CD4-positive, alpha-beta T cell (primary cell): ENCODE results near the gene TMPRSS3. TPM values are rescaled to one million over a fixed set of nuclear protein-coding genes. Genes with fewer than 3 reads are reported as not detected.

Experiments used
- ATAC-seq: fragments of 200-7000 bp; cut with Tn5 transposase; one replicate; pipeline ENCODE4 v1.10.0; 2022; ENCODE audit warnings: mild to moderate bottlenecking; ENCODE audit not compliant: poor library complexity
- CTCF ChIA-PET: fragments of 350-600 bp; sonication (Branson Sonifier 250); formaldehyde crosslinking; loops from one replicate; lab custom pipeline; 2021; ENCODE audit warnings: antibody characterized with exemption, inconsistent platforms; lab: Charles Lee
- POLR2A ChIA-PET: fragments of 350-600 bp; sonication (Branson Sonifier 250); formaldehyde crosslinking; loops from one replicate; lab custom pipeline; 2021; ENCODE audit warnings: antibody characterized with exemption, inconsistent platforms; lab: Charles Lee
- DNase-seq, 14 experiments: peaks; one replicate each; pipeline ENCODE4 v3.0.0-alpha.2; 2013 to 2020; ENCODE audit warnings: mixed read lengths in 2 of 14
- H3K27ac ChIP-seq, 2 donors: one replicate each; pipeline versions ENCODE4 v1.5.1 to v1.7.0; 2013; ENCODE audit warnings: low read length in 2 of 2, low read depth in 1 of 2, mild to moderate bottlenecking in 1 of 2
- H3K27me3 ChIP-seq, 2 experiments: 1 replicate in 1 of 2; 2 replicates in 1 of 2; pipeline versions ENCODE4 v1.6.1 to v1.7.0; 2013; ENCODE audit warnings: low read length in 2 of 2, control low read depth in 1 of 2, mild to moderate bottlenecking in 1 of 2, moderate library complexity in 1 of 2; ENCODE audit not compliant: insufficient read depth in 2 of 2, control insufficient read depth in 1 of 2
- H3K36me3 ChIP-seq: one replicate; pipeline ENCODE4 v1.6.1; 2013; ENCODE audit warnings: low read length, control low read depth; ENCODE audit not compliant: insufficient read depth
- H3K4me1 ChIP-seq: one replicate; pipeline ENCODE4 v1.6.1; 2013; ENCODE audit warnings: low read length, control low read depth; ENCODE audit not compliant: insufficient read depth
- H3K4me3 ChIP-seq: one replicate; pipeline ENCODE4 v1.5.1; 2013; ENCODE audit warnings: mild to moderate bottlenecking, low read length, moderate library complexity
- H3K9me3 ChIP-seq, 2 experiments: 1 replicate in 1 of 2; 2 replicates in 1 of 2; pipeline versions ENCODE4 v1.6.1 to v1.7.0; 2013; ENCODE audit warnings: low read length in 2 of 2, mild to moderate bottlenecking in 2 of 2, control low read depth in 1 of 2, moderate library complexity in 1 of 2; ENCODE audit not compliant: control insufficient read depth in 1 of 2, insufficient read depth in 1 of 2
- H3K27ac Mint-ChIP-seq: one replicate; pipeline ENCODE4 v1.8.0; 2020; ENCODE audit warnings: mixed read lengths
- H3K27me3 Mint-ChIP-seq: one replicate; pipeline ENCODE4 v1.8.0; 2021; ENCODE audit warnings: mixed read lengths
- H3K36me3 Mint-ChIP-seq: one replicate; pipeline ENCODE4 v1.8.0; 2021; ENCODE audit warnings: low read depth, mixed read lengths
- H3K4me1 Mint-ChIP-seq: one replicate; pipeline ENCODE4 v1.8.0; 2021; ENCODE audit warnings: low read depth, mixed read lengths
- H3K4me3 Mint-ChIP-seq: one replicate; pipeline ENCODE4 v1.8.0; 2020; ENCODE audit warnings: mild to moderate bottlenecking, mixed read lengths
- H3K9me3 Mint-ChIP-seq: one replicate; pipeline ENCODE4 v1.8.0; 2020; ENCODE audit warnings: mixed read lengths
- CTCF ChIP-seq: fragments of 200-600 bp; IDR thresholded peaks from one replicate; pipeline ENCODE4 v1.8.0; 2022; ENCODE audit warnings: antibody characterized with exemption, mild to moderate bottlenecking
- intact Hi-C, 2 experiments: fragments of 100-400 bp; cut with DNase I in 1 of 2; cut with micrococcal nuclease in 1 of 2; formaldehyde crosslinking; loops; one replicate each; pipeline versions ENCODE4 v1.15.1 to v1.9.0; 2023 to 2025; cut with DNase I, micrococcal nuclease
- total RNA-seq, 174 experiments: library from RNA in 2 of 174; stranded (reverse) in 2 of 174; gene quantifications; one replicate each; pipeline ENCODE4 v1.2.3 and lab custom pipeline; 2021 to 2026

TMPRSS3 gene
- total RNA-seq, 2 experiments from 2014 or later, result 1.5 TPM

- Mint-ChIP-seq H3K27ac (no peak overlapping the region), H3K4me3 (no peak overlapping the region), H3K27me3 (no peaks in the 10 kb centered on the region), H3K4me1 (peaks cover 5% of the 10 kb centered on the region), H3K36me3 (no peaks in the 10 kb centered on the region), H3K9me3 (no peaks in the 10 kb centered on the region)
- POLR2A ChIA-PET, result interaction anchor here (2.1 kb wide), 1 partner anchor 29 kb away, joined by 6 read pairs; the partner anchor contains the start of gene UBASH3A
- H3K36me3 ChIP-seq, result no peaks in the 10 kb centered on the region
- intact Hi-C loops, result loop anchor here in 1 of 2 experiments (10.0 kb wide), 1 partner anchor 50 kb away; no protein-coding TSS in a partner anchor
- H3K4me1 ChIP-seq, result peaks cover 6% of the 10 kb centered on the region
- no peak overlapping the region for H3K4me3 ChIP-seq
- no peak for ATAC-seq
- no peak overlapping the region for H3K27ac ChIP-seq
- CTCF ChIA-PET, result no interaction called here
- no peak for DNase-seq
- no peaks in the 10 kb centered on the region for H3K9me3 ChIP-seq
- H3K27me3 ChIP-seq, result no peaks in the 10 kb centered on the region
- no peak for TF ChIP-seq CTCF
These were observed 21.4 kb downstream of the TMPRSS3 start for GRCh38 chr21:42374457-42374856.

- Mint-ChIP-seq H3K27me3 (no peaks in the 10 kb centered on the region), H3K4me1 (peaks cover 5% of the 10 kb centered on the region), H3K36me3 (no peaks in the 10 kb centered on the region), H3K27ac (no peak overlapping the region), H3K9me3 (no peaks in the 10 kb centered on the region), H3K4me3 (no peak overlapping the region)
- Histone ChIP-seq H3K4me1 (peaks cover 6% of the 10 kb centered on the region), H3K27ac (no peak overlapping the region), H3K4me3 (no peak overlapping the region), H3K27me3 (no peaks in the 10 kb centered on the region), H3K9me3 (no peaks in the 10 kb centered on the region), H3K36me3 (no peaks in the 10 kb centered on the region)
- intact Hi-C loops, result loop anchor here in 1 of 2 experiments (10.0 kb wide), 1 partner anchor 51 kb away; no protein-coding TSS in a partner anchor
- ATAC-seq, result no peak
- ChIA-PET POLR2A (interaction anchor here (2.1 kb wide), 1 partner anchor 29 kb away, joined by 6 read pairs; the partner anchor contains the start of gene UBASH3A), CTCF (no interaction called here)
- TF ChIP-seq CTCF, result no peak
- DNase-seq, result no peak
These were observed 21.9 kb downstream of the TMPRSS3 start for GRCh38 chr21:42373908-42374455.

GRCh38 chr21:42373196-42373907 is 22.5 kb downstream of the TMPRSS3 start:
- ATAC-seq, result no peak
- no peak overlapping the region for H3K4me3 Mint-ChIP-seq

More at GRCh38 chr21:42373196-42373907, 22.5 kb downstream of the TMPRSS3 start:
- H3K9me3 ChIP-seq, result no peaks in the 10 kb centered on the region
- H3K36me3 ChIP-seq, result no peaks in the 10 kb centered on the region
- Mint-ChIP-seq H3K9me3 (no peaks in the 10 kb centered on the region), H3K36me3 (no peaks in the 10 kb centered on the region), H3K4me1 (peaks cover 5% of the 10 kb centered on the region), H3K27me3 (no peaks in the 10 kb centered on the region), H3K27ac (no peak overlapping the region)
- no peak overlapping the region for H3K27ac ChIP-seq
- H3K4me1 ChIP-seq, result peaks cover 6% of the 10 kb centered on the region
- peak in 2 of 14 experiments; percentile 12 to 16 for DNase-seq
- no peaks in the 10 kb centered on the region for H3K27me3 ChIP-seq
- no peak for TF ChIP-seq CTCF
- H3K4me3 ChIP-seq, result no peak overlapping the region
- CTCF ChIA-PET, result no interaction called here
- intact Hi-C loops, result loop anchor here in 1 of 2 experiments (10.0 kb wide), 1 partner anchor 51 kb away; no protein-coding TSS in a partner anchor
- POLR2A ChIA-PET, result interaction anchor here (1.0 kb wide), 1 partner anchor 30 kb away, joined by 3 read pairs; the partner anchor contains the start of gene UBASH3A
